ENCODE results near the gene CCNY.
"Not testable (repeated sequence)": the region's sequence is repeated elsewhere in the genome, so short reads cannot be mapped to it uniquely, and the experiment has no call there.

The CCNY gene

DNA sequence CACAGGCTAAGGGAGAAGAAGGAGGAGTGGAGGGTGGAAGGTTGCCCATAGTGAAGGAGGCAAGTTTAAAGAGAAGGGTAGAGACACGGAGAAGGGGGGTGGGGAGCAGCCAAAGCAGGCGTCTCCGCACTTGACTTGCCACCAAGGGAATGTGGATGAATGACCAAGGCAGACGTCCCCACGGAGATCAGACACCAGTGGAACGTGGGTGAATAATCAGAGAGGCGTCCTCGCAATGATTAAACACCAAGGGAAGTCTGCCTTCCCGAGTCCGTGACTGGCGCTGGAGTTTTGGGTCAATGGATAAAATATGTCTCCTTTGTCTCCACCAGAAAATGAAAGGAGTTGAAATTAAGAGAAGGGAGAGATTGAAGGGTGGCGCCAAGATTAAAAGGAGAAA, 71.4 kb downstream of the CCNY start:
- Histone ChIP-seq H3K4me1 (ENCODE audit: insufficient read depth, low read length, poor library complexity, severe bottlenecking) (peaks cover 20% of the 10 kb centered on the region), H3K79me2 (ENCODE audit: insufficient read depth, low read length) (peaks cover 90% of the 10 kb centered on the region), H4K20me1 (ENCODE audit: insufficient read depth, low read length, poor library complexity, severe bottlenecking) (peaks cover 41% of the 10 kb centered on the region)
- not testable (repeated sequence) for H3F3A ChIP-seq (ENCODE audit: low read depth); H3K9me3 ChIP-seq (ENCODE audit: insufficient read depth, low read depth, low read length); H3K9me2 ChIP-seq (replicated peaks; ENCODE audit: low read depth, low read length); H3K9ac ChIP-seq (ENCODE audit: low read depth, low read length, poor library complexity, severe bottlenecking); H2AFZ ChIP-seq (ENCODE audit: low read length); H3K27me3 ChIP-seq (ENCODE audit: insufficient read depth, low read length, poor library complexity, severe bottlenecking); H3K4me3 ChIP-seq (ENCODE audit: low read length, poor library complexity, severe bottlenecking); H3K4me2 ChIP-seq (ENCODE audit: low read depth, low read length, poor library complexity, severe bottlenecking); H3K36me3 ChIP-seq (ENCODE audit: insufficient read depth, low read length)

- Histone ChIP-seq H3K27me3 (ENCODE audit: insufficient read depth, low read length, poor library complexity, severe bottlenecking) (no peaks in the 10 kb centered on the region), H3F3A (ENCODE audit: low read depth) (no peaks in the 10 kb centered on the region), H3K4me2 (ENCODE audit: low read depth, low read length, poor library complexity, severe bottlenecking) (no peak overlapping the region), H3K4me3 (ENCODE audit: low read length, poor library complexity, severe bottlenecking) (no peak overlapping the region), H3K9ac (ENCODE audit: low read depth, low read length, poor library complexity, severe bottlenecking) (no peak overlapping the region), H2AFZ (ENCODE audit: low read length) (no peak overlapping the region), H4K20me1 (ENCODE audit: insufficient read depth, low read length, poor library complexity, severe bottlenecking) (peaks cover 41% of the 10 kb centered on the region), H3K79me2 (ENCODE audit: insufficient read depth, low read length) (peaks cover 90% of the 10 kb centered on the region), H3K9me2 (replicated peaks; ENCODE audit: low read depth, low read length) (no peaks in the 10 kb centered on the region), H3K9me3 (ENCODE audit: insufficient read depth, low read depth, low read length) (no peaks in the 10 kb centered on the region), H3K4me1 (ENCODE audit: insufficient read depth, low read length, poor library complexity, severe bottlenecking) (peaks cover 23% of the 10 kb centered on the region), H3K36me3 (ENCODE audit: insufficient read depth, low read length) (no peaks in the 10 kb centered on the region)
- TF ChIP-seq EZH2phosphoT487 (IDR thresholded peaks at IDR 0.05; ENCODE audit: borderline replicate concordance): no peak
Measured at GRCh38 chr10:35409094-35409582, 72.8 kb downstream of the CCNY start.

DNA sequence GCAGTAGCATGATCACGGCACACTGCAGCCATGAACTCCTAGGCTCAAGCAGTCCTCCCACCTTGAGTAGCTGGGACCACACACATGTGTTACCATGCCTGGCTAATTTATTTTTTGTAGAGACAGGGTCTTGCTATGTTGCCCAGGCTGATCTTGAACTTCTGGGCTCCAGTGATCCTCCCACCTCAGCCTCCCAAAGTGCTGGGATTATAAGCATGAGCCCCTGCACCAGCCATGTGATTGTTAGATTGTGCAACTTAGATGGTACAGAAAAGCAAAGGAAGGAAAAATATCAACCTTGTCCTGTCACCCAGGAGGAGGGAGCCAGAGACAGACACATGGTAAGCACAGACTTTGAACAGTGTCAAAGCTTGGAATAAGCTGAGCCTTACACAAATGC, 73.5 kb downstream of the CCNY start:
- Histone ChIP-seq H3F3A (ENCODE audit: low read depth) (no peaks in the 10 kb centered on the region), H3K36me3 (ENCODE audit: insufficient read depth, low read length) (no peaks in the 10 kb centered on the region), H3K4me3 (ENCODE audit: low read length, poor library complexity, severe bottlenecking) (no peak overlapping the region), H3K9ac (ENCODE audit: low read depth, low read length, poor library complexity, severe bottlenecking) (no peak overlapping the region), H2AFZ (ENCODE audit: low read length) (no peak overlapping the region), H3K9me2 (replicated peaks; ENCODE audit: low read depth, low read length) (no peaks in the 10 kb centered on the region), H3K79me2 (ENCODE audit: insufficient read depth, low read length) (peaks cover 91% of the 10 kb centered on the region), H3K9me3 (ENCODE audit: insufficient read depth, low read depth, low read length) (no peaks in the 10 kb centered on the region), H3K27me3 (ENCODE audit: insufficient read depth, low read length, poor library complexity, severe bottlenecking) (no peaks in the 10 kb centered on the region), H3K4me2 (ENCODE audit: low read depth, low read length, poor library complexity, severe bottlenecking) (no peak overlapping the region), H4K20me1 (ENCODE audit: insufficient read depth, low read length, poor library complexity, severe bottlenecking) (peaks cover 41% of the 10 kb centered on the region), H3K4me1 (ENCODE audit: insufficient read depth, low read length, poor library complexity, severe bottlenecking) (peaks cover 28% of the 10 kb centered on the region)
- no peak for TF ChIP-seq EZH2phosphoT487 (IDR thresholded peaks at IDR 0.05; ENCODE audit: borderline replicate concordance)
- TF ChIP-seq, protein P1, sequence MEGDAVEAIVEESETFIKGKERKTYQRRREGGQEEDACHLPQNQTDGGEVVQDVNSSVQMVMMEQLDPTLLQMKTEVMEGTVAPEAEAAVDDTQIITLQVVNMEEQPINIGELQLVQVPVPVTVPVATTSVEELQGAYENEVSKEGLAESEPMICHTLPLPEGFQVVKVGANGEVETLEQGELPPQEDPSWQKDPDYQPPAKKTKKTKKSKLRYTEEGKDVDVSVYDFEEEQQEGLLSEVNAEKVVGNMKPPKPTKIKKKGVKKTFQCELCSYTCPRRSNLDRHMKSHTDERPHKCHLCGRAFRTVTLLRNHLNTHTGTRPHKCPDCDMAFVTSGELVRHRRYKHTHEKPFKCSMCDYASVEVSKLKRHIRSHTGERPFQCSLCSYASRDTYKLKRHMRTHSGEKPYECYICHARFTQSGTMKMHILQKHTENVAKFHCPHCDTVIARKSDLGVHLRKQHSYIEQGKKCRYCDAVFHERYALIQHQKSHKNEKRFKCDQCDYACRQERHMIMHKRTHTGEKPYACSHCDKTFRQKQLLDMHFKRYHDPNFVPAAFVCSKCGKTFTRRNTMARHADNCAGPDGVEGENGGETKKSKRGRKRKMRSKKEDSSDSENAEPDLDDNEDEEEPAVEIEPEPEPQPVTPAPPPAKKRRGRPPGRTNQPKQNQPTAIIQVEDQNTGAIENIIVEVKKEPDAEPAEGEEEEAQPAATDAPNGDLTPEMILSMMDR (conservative IDR thresholded peaks at IDR 0.05; ENCODE audit: low read length): no peak

GRCh38 chr10:35412003-35412723, 75.9 kb downstream of the CCNY start:
- Histone ChIP-seq H3K4me2 (ENCODE audit: low read depth, low read length, poor library complexity, severe bottlenecking) (no peak overlapping the region), H3K27me3 (ENCODE audit: insufficient read depth, low read length, poor library complexity, severe bottlenecking) (no peaks in the 10 kb centered on the region), H3K9me2 (replicated peaks; ENCODE audit: low read depth, low read length) (no peaks in the 10 kb centered on the region), H3K9me3 (ENCODE audit: insufficient read depth, low read depth, low read length) (no peaks in the 10 kb centered on the region), H3K4me1 (ENCODE audit: insufficient read depth, low read length, poor library complexity, severe bottlenecking) (peaks cover 43% of the 10 kb centered on the region), H4K20me1 (ENCODE audit: insufficient read depth, low read length, poor library complexity, severe bottlenecking) (peaks cover 58% of the 10 kb centered on the region), H3K9ac (ENCODE audit: low read depth, low read length, poor library complexity, severe bottlenecking) (no peak overlapping the region), H3F3A (ENCODE audit: low read depth) (no peaks in the 10 kb centered on the region), H2AFZ (ENCODE audit: low read length) (no peak overlapping the region), H3K79me2 (ENCODE audit: insufficient read depth, low read length) (peaks cover 97% of the 10 kb centered on the region), H3K4me3 (ENCODE audit: low read length, poor library complexity, severe bottlenecking) (no peak overlapping the region), H3K36me3 (ENCODE audit: insufficient read depth, low read length) (no peaks in the 10 kb centered on the region)
- no peak for TF ChIP-seq EZH2phosphoT487 (IDR thresholded peaks at IDR 0.05; ENCODE audit: borderline replicate concordance)
- TF ChIP-seq, protein P1 (conservative IDR thresholded peaks at IDR 0.05; ENCODE audit: low read length): no peak

Measured in Loucy (cell line).